GM19397 (cell line): ENCODE measurements around the gene SNAP29.
"Not testable (repeated sequence)": the region's sequence is repeated elsewhere in the genome, so short reads cannot be mapped to it uniquely, and the experiment has no call there.

ENCODE experiments used
- ATAC-seq: cut with Tn5 transposase; IDR thresholded peaks from one replicate; pipeline ENCODE4 v1.9.1; 2021; ENCODE audit warnings: mild to moderate bottlenecking, moderate library complexity; ENCODE audit not compliant: unreplicated experiment

The SNAP29 gene

GRCh38 chr22:20927940-20928572, 69.2 kb downstream of the SNAP29 start:
- ATAC-seq = no peak

GRCh38 chr22:20928573-20928967, 69.8 kb downstream of the SNAP29 start:
- ATAC-seq = no peak

- no peak for ATAC-seq
These were observed 71.2 kb downstream of the SNAP29 start for GRCh38 chr22:20930004-20930403.

- not testable (repeated sequence) for ATAC-seq
These were observed 71.6 kb downstream of the SNAP29 start for GRCh38 chr22:20930435-20930834.

- ATAC-seq = no peak
These were observed 72.4 kb downstream of the SNAP29 start for GRCh38 chr22:20931126-20931654.

- ATAC-seq = no peak
These were observed 75.1 kb downstream of the SNAP29 start for GRCh38 chr22:20933910-20934309.

- not testable (repeated sequence) for ATAC-seq
These were observed 76.2 kb downstream of the SNAP29 start for GRCh38 chr22:20935049-20935448.

GRCh38 chr22:20935780-20936539, 77.2 kb downstream of the SNAP29 start:
- ATAC-seq = not testable (repeated sequence)

GRCh38 chr22:20937031-20937793, 78.4 kb downstream of the SNAP29 start:
- no peak for ATAC-seq

GRCh38 chr22:20937794-20938671, 79.2 kb downstream of the SNAP29 start:
- no peak for ATAC-seq

GRCh38 chr22:20939457-20940185, 80.8 kb downstream of the SNAP29 start:
- not testable (repeated sequence) for ATAC-seq

GRCh38 chr22:20940186-20940651, 81.4 kb downstream of the SNAP29 start:
- no peak for ATAC-seq
